ENCODE results near the gene TMEM38A.

GRCh38 chr19:16682539-16682938, 21.6 kb downstream of the TMEM38A start:
- TF ChIP-seq CTCF (conservative IDR thresholded peaks at IDR 0.05 in 1 of 2, IDR thresholded peaks at IDR 0.05 in 1 of 2; ENCODE audit: extremely low read depth in 1 of 2, insufficient read depth in 1 of 2, low read depth in 1 of 2, low read length in 2 of 2): no peak
- TF ChIP-seq EZH2 (IDR thresholded peaks at IDR 0.05; ENCODE audit: borderline replicate concordance, low read length): no peak
